Sigmoid colon (tissue), 3 donors: Measurements from ENCODE around the gene MRPL44.

ENCODE experiments used
- CTCF ChIP-seq, 4 experiments: fragments of 450-650 bp in 3 of 4; fragments of 200-600 bp in 1 of 4; IDR thresholded peaks; one replicate each; pipeline ENCODE4 v1.5.1; 2016 to 2019; ENCODE audit warnings: antibody characterized with exemption in 4 of 4, mild to moderate bottlenecking in 3 of 4, moderate library complexity in 2 of 4
- POLR2A ChIP-seq, 2 donors: fragments of 450-650 bp; IDR thresholded peaks; one replicate each; pipeline ENCODE4 v1.6.1; 2016; ENCODE audit warnings: antibody characterized with exemption in 2 of 2, mild to moderate bottlenecking in 2 of 2, moderate library complexity in 2 of 2

DNA sequence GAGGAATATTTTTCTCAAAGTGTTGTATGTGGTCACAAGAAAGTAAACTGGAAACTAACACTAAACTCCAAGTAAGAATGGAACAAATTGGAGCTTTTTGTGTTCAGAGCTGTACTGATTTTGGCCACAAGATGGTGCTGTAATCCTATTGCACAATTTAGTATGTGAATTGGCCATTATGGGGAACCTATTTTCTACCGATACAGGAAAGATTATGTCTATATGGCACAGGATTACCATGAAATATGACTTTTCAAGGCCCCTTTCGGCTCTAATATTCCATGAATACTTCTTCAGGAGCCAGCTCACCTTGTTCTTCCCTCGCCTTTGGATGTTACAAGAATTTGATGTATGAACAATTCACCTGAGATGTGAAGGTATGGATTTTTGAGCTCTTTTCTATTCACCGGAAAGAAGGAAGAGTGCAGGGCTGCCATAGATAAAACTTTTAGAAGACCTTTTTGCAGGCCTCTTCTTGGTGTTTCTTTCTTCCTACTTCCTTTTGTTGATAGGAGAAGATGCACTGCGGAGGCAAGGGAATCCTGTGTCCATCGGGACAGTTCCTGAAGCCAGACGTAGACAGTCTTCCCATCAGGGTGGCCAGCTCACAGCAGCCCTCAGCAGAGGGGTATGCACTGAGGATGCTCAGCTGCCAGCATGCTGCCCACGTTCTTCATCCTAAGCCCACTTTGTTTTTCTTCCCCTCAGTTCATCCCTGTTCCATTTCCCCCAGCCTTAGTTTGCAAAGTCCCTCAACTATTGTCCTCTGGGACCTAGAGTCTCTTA, 13.3 kb downstream of the MRPL44 start:
- peak; percentile 44 to 92 (median 74) for TF ChIP-seq CTCF (IDR thresholded peaks at IDR 0.05)
- TF ChIP-seq POLR2A (IDR thresholded peaks at IDR 0.05): no peak
